Lung (tissue), 12 donors: Measurements from ENCODE around the gene MIER1. TPM values are rescaled to one million over a fixed set of nuclear protein-coding genes. Genes with fewer than 3 reads are reported as not detected.
A peak's percentile ranks its signal among the peaks of the same experiment; 100 is the strongest.

ENCODE experiments used
- ATAC-seq: fragments of 200-7000 bp; cut with Tn5 transposase; one replicate; pipeline ENCODE4 v1.9.1; 2020; ENCODE audit warnings: moderate number of reproducible peaks; ENCODE audit not compliant: insufficient read depth, low FRiP score
- DNase-seq, 3 donors: peaks; one replicate each; pipeline ENCODE4 v3.0.0-alpha.2; 2013 to 2017
- H3K27ac ChIP-seq, 2 donors: one replicate each; pipeline ENCODE4 v1.5.1; 2013; ENCODE audit warnings: mild to moderate bottlenecking in 2 of 2, moderate library complexity in 2 of 2, control low read depth in 1 of 2, inconsistent platforms in 1 of 2, low read depth in 1 of 2, low read length in 1 of 2
- H3K27me3 ChIP-seq, 3 donors: one replicate each; pipeline ENCODE4 v1.5.1; 2013; ENCODE audit warnings: low read length in 2 of 3; ENCODE audit not compliant: control insufficient read depth in 3 of 3, insufficient read depth in 3 of 3
- H3K36me3 ChIP-seq, 4 donors: one replicate each; pipeline ENCODE4 v1.5.1; 2013; ENCODE audit warnings: low read length in 4 of 4, mild to moderate bottlenecking in 1 of 4, moderate library complexity in 1 of 4; ENCODE audit not compliant: control insufficient read depth in 4 of 4, insufficient read depth in 4 of 4
- H3K4me1 ChIP-seq, 5 donors: one replicate each; pipeline ENCODE4 v1.5.1; 2013; ENCODE audit warnings: low read length in 5 of 5, mild to moderate bottlenecking in 2 of 5, moderate library complexity in 1 of 5; ENCODE audit not compliant: control insufficient read depth in 5 of 5, insufficient read depth in 5 of 5
- H3K4me3 ChIP-seq: one replicate; pipeline ENCODE4 v1.5.1; 2013; ENCODE audit warnings: mild to moderate bottlenecking, control low read depth, moderate library complexity
- H3K9ac ChIP-seq, 2 donors: one replicate each; pipeline ENCODE4 v1.5.1; 2013; ENCODE audit warnings: low read length in 2 of 2, control low read depth in 1 of 2; ENCODE audit not compliant: insufficient read depth in 1 of 2
- H3K9me3 ChIP-seq, 4 donors: one replicate each; pipeline ENCODE4 v1.5.1; 2013; ENCODE audit warnings: low read length in 3 of 4, mild to moderate bottlenecking in 1 of 4, moderate library complexity in 1 of 4; ENCODE audit not compliant: control insufficient read depth in 4 of 4, insufficient read depth in 3 of 4
- CTCF ChIP-seq: IDR thresholded peaks from 2 replicates; pipeline ENCODE4 v1.5.1; 2012; ENCODE audit warnings: mild to moderate bottlenecking; ENCODE audit errors: control extremely low read depth, extremely low read depth
- WGBS, 2 donors: extraction: QIAGEN DNeasy Blood & Tissue Kit; methylation state at CpG; one replicate each; pipeline ENCODE4 v1.1.7; 2013; 5-methylcytosine and 5-hydroxymethylcytosine counted together
- polyA plus RNA-seq, 2 donors: library from polyadenylated mRNA; stranded (reverse); fragments of 200-250 nt; gene quantifications; one replicate each; pipeline ENCODE4 v1.2.1, GENCODE V29; 2013
- total RNA-seq, 2 donors: library from RNA; depleted of rRNA in 1 of 2; stranded (reverse); fragments of >200 nt in 1 of 2; gene quantifications; one replicate each; pipeline ENCODE4 v1.2.1, GENCODE V29; 2014 to 2021
- donor health status: control.
- donor health status: control.
- donor health status: Bipolar disorder and iron deficiency.
- donor health status: healthy.
- donor health status: DM: yes; HTN: yes; CAD: no.

The MIER1 gene
- total and polyA plus RNA-seq, 4 donors = 12.6 to 42.4 (median 21.5) TPM

- 6% methylated on average over 11 of the region's 11 CpGs for WGBS, 2 donors
- DNase-seq (no peak), ATAC-seq (no peak)
- H3K9me3 ChIP-seq = no peaks in the 10 kb centered on the region
- peak overlapping the region; percentile 84 to 88 for H3K27ac ChIP-seq
- H3K9ac ChIP-seq = peak overlapping the region; percentile 41 to 89
- H3K4me1 ChIP-seq = peaks cover 3 to 28% (median 6%) of the 10 kb centered on the region in 5 donors
- H3K36me3 ChIP-seq = no peaks in the 10 kb centered on the region
- TF ChIP-seq CTCF = no peak
- peak overlapping the region; percentile 75 for H3K4me3 ChIP-seq
- H3K27me3 ChIP-seq = no peaks in the 10 kb centered on the region
These were observed 744 bp downstream of the MIER1 start for GRCh38 chr1:66925558-66925910.

GRCh38 chr1:66925944-66926343, 1.2 kb downstream of the MIER1 start:
- no peaks in the 10 kb centered on the region for H3K27me3 ChIP-seq
- peak in 1 of 3 donors; percentile 11 for DNase-seq
- no peak for ATAC-seq
- TF ChIP-seq CTCF = no peak
- peak overlapping the region; percentile 84 to 88 for H3K27ac ChIP-seq
- H3K36me3 ChIP-seq = no peaks in the 10 kb centered on the region
- peak overlapping the region; percentile 41 to 89 for H3K9ac ChIP-seq
- H3K4me1 ChIP-seq = peaks cover 3 to 28% (median 6%) of the 10 kb centered on the region in 5 donors
- WGBS, 2 donors = 46 to 58% methylated on average over 9 of the region's 9 CpGs
- H3K9me3 ChIP-seq = no peaks in the 10 kb centered on the region
- peak overlapping the region; percentile 75 for H3K4me3 ChIP-seq

GRCh38 chr1:66927528-66927927, 2.7 kb downstream of the MIER1 start:
- Histone ChIP-seq H3K27ac (no peak overlapping the region), H3K36me3 (no peaks in the 10 kb centered on the region), H3K9me3 (no peaks in the 10 kb centered on the region), H3K9ac (no peak overlapping the region), H3K27me3 (no peaks in the 10 kb centered on the region), H3K4me3 (no peak overlapping the region), H3K4me1 (peaks cover 5 to 43% (median 9%) of the 10 kb centered on the region in 5 donors)
- no peak for TF ChIP-seq CTCF
- DNase-seq = no peak
- no peak for ATAC-seq

- H3K36me3 ChIP-seq = no peaks in the 10 kb centered on the region
- H3K9ac ChIP-seq = peak overlapping the region; percentile 39 to 97
- DNase-seq (peak in 1 of 3 donors; percentile 25), ATAC-seq (no peak)
- H3K4me3 ChIP-seq = peak overlapping the region; percentile 82
- peak overlapping the region; percentile 0 to 98 for H3K27ac ChIP-seq
- peaks cover 2 to 31% (median 6%) of the 10 kb centered on the region in 5 donors for H3K4me1 ChIP-seq
- WGBS, 2 donors = 44 to 50% methylated on average over 3 of the region's 3 CpGs
- no peaks in the 10 kb centered on the region for H3K27me3 ChIP-seq
- H3K9me3 ChIP-seq = no peaks in the 10 kb centered on the region
- no peak for TF ChIP-seq CTCF
These were observed 4.4 kb downstream of the MIER1 start for GRCh38 chr1:66929146-66929688.
